ENCODE data around the gene NDRG3.
"Not testable (repeated sequence)": the region's sequence is repeated elsewhere in the genome, so short reads cannot be mapped to it uniquely, and the experiment has no call there.

NDRG3 gene

GRCh38 chr20:36624068-36624943 lies 121.6 kb downstream of the NDRG3 start:
- CTCF ChIA-PET: interaction anchor here (1.0 to 2.5 kb wide), 5 partner anchors 9 to 297 kb away, joined by 3 to 15 read pairs (median 4); no protein-coding TSS in a partner anchor
- no peak for DNase-seq (ENCODE audit: extremely low spot score)
- TF ChIP-seq CTCF (IDR thresholded peaks at IDR 0.05; ENCODE audit: control extremely low read depth, extremely low read depth, low read depth, missing control alignments): no peak
- POLR2A ChIA-PET: interaction anchor here (0.6 to 0.7 kb wide), 2 partner anchors 22 to 51 kb away, joined by 3 to 7 read pairs; partner anchors contain the start of gene TGIF2

GRCh38 chr20:36623444-36623843 lies 122.4 kb downstream of the NDRG3 start:
- no peak for DNase-seq (ENCODE audit: extremely low spot score)
- ChIA-PET POLR2A (no interaction called here), CTCF (interaction anchor here (1.5 to 2.5 kb wide), 4 partner anchors 9 to 132 kb away, joined by 3 to 15 read pairs (median 4); no protein-coding TSS in a partner anchor)
- no peak for TF ChIP-seq CTCF (IDR thresholded peaks at IDR 0.05; ENCODE audit: control extremely low read depth, extremely low read depth, low read depth, missing control alignments)

GRCh38 chr20:36620917-36621316 lies 125.0 kb downstream of the NDRG3 start:
- no peak for TF ChIP-seq CTCF (IDR thresholded peaks at IDR 0.05; ENCODE audit: control extremely low read depth, extremely low read depth, low read depth, missing control alignments)
- no peak for DNase-seq (ENCODE audit: extremely low spot score)
- ChIA-PET POLR2A (no interaction called here), CTCF (interaction anchor here (1.6 kb wide), 1 partner anchor 8 kb away, joined by 5 read pairs; no protein-coding TSS in a partner anchor)

- no peak for TF ChIP-seq CTCF (IDR thresholded peaks at IDR 0.05; ENCODE audit: control extremely low read depth, extremely low read depth, low read depth, missing control alignments)
- ChIA-PET POLR2A (interaction anchor here (1.2 kb wide), 1 partner anchor 154 kb away, joined by 3 read pairs; no protein-coding TSS in a partner anchor), CTCF (interaction anchor here (1.1 to 1.7 kb wide), 4 partner anchors 9 to 248 kb away, joined by 4 to 13 read pairs (median 6); partner anchors contain the start of gene RAB5IF)
- DNase-seq (ENCODE audit: extremely low spot score): no peak
These were observed 130.9 kb downstream of the NDRG3 start for GRCh38 chr20:36614781-36615557.

- POLR2A ChIA-PET: interaction anchor here (1.2 kb wide), 1 partner anchor 153 kb away, joined by 3 read pairs; no protein-coding TSS in a partner anchor
- CTCF ChIA-PET: interaction anchor here (0.9 to 1.7 kb wide), 10 partner anchors 8 to 307 kb away, joined by 3 to 13 read pairs (median 4); partner anchors contain the start of gene RAB5IF
- DNase-seq (ENCODE audit: extremely low spot score): no peak
- no peak for TF ChIP-seq CTCF (IDR thresholded peaks at IDR 0.05; ENCODE audit: control extremely low read depth, extremely low read depth, low read depth, missing control alignments)
These were observed 131.9 kb downstream of the NDRG3 start for GRCh38 chr20:36613974-36614373.

GRCh38 chr20:36611625-36612024 lies 134.3 kb downstream of the NDRG3 start:
- TF ChIP-seq CTCF (IDR thresholded peaks at IDR 0.05; ENCODE audit: control extremely low read depth, extremely low read depth, low read depth, missing control alignments): no peak
- POLR2A ChIA-PET: no interaction called here
- CTCF ChIA-PET: interaction anchor here (0.9 to 5.5 kb wide), 12 partner anchors 12 to 277 kb away, joined by 3 to 29 read pairs (median 3); partner anchors contain the start of genes DSN1 and SLA2
- DNase-seq (ENCODE audit: extremely low spot score): no peak

- DNase-seq (ENCODE audit: extremely low spot score); POLR2A ChIA-PET: not testable (repeated sequence)
- CTCF ChIA-PET: interaction anchor here (1.6 to 5.5 kb wide), 2 partner anchors 147 to 200 kb away, joined by 3 to 29 read pairs; no protein-coding TSS in a partner anchor
These were observed 137.5 kb downstream of the NDRG3 start for GRCh38 chr20:36608388-36608728.
